ENCODE results near the gene MACROD2. TPM values are rescaled to one million over a fixed set of nuclear protein-coding genes. Genes with fewer than 3 reads are reported as not detected.

MACROD2 gene
- total RNA-seq, 4 donors from 2014 or later, result 2.9 to 11.3 (median 8.0) TPM

DNA sequence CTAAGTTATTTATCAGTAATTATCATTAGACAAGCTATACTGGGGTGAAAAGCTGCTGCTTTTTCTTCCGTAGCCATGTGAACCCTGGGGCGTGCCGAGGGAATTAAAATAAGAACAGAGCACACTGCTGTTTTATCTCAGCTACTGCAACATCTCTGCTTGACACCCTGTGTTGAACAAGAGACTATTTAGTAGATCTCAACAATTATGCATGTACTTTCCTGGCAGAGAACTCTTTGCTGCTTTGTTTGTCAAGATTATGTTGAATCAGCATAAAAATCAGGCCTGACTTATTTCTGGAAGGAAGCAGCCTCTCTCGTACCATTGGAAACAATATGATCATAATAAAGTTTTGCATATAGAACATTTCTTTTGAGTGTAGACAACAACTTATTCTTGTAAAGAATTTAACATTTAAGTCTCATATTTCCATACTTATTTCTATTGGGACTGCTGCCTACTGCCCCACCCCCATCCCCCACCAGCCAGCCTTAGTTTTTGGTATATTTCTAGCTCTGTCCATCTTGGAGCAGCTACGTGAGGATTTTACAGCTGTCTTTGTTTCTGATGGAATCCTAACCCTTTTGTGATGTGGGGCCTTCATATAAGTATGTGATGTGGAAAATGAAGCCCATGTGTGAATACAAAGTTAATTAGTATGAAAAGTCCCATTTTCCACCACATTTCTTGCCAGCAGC is 1566.5 kb downstream of the MACROD2 start:
- TF ChIP-seq, protein P1, sequence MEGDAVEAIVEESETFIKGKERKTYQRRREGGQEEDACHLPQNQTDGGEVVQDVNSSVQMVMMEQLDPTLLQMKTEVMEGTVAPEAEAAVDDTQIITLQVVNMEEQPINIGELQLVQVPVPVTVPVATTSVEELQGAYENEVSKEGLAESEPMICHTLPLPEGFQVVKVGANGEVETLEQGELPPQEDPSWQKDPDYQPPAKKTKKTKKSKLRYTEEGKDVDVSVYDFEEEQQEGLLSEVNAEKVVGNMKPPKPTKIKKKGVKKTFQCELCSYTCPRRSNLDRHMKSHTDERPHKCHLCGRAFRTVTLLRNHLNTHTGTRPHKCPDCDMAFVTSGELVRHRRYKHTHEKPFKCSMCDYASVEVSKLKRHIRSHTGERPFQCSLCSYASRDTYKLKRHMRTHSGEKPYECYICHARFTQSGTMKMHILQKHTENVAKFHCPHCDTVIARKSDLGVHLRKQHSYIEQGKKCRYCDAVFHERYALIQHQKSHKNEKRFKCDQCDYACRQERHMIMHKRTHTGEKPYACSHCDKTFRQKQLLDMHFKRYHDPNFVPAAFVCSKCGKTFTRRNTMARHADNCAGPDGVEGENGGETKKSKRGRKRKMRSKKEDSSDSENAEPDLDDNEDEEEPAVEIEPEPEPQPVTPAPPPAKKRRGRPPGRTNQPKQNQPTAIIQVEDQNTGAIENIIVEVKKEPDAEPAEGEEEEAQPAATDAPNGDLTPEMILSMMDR (IDR thresholded peaks at IDR 0.05; ENCODE audit: low read depth), result no peak

DNA sequence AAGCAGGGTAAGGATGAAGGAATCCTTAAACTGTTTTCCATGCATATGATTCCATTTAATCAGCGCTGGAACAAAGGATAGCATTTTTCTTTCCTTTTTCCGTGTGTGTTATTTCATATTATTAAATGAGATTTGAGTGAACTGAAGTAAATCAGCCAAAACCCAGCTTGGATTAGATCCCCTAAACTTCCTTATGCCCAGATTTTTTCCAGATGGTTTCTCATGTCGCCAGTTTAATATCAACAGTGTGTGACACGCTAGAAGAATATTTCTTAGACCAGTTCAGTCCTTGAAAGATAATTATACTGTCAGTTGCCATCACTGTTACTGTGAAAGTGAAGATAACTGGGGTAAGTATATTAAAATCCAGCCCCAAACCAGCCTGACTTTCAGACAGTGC is 1568.5 kb downstream of the MACROD2 start:
- TF ChIP-seq, protein P1 (IDR thresholded peaks at IDR 0.05; ENCODE audit: low read depth), result no peak

DNA sequence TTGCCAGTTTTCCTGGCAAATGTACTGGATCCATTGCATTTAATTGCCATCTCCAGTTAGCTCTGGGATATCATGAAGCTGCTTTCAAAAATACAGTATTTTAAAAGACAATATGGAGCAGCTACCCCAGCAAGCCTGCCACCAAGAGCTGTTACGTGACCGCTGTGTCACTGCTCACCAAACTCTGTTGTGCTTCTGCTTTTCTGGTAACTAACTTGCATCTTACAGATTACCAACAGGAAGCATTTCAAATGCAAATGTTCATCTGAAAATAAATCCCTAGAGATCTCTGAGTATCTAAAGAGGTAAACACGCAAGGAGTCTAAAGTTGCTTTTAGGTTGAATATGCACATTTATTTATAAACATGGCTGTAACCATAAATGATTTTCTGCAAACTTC is 1569.7 kb downstream of the MACROD2 start:
- TF ChIP-seq, protein P1 (IDR thresholded peaks at IDR 0.05; ENCODE audit: low read depth), result no peak

DNA sequence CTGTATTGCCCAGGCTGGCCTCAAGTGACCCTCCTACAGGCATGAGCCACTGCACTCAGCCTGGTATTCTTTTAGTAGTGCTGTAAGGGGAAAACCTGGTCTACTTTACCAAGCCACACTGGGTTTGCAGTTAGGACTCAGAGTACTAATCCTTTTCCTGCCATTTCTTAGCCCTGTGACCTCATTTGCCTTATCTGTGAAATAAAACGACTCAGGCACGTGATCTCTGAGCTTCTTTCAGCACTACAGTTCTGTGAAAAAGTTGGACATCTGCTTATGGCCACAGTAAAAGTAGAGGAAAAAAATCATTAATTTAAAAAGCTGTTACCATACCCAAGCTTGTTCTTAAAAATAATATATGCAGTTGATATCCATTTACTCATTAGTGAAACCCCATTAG is 1570.5 kb downstream of the MACROD2 start:
- TF ChIP-seq, protein P1 (IDR thresholded peaks at IDR 0.05; ENCODE audit: low read depth), result no peak

DNA sequence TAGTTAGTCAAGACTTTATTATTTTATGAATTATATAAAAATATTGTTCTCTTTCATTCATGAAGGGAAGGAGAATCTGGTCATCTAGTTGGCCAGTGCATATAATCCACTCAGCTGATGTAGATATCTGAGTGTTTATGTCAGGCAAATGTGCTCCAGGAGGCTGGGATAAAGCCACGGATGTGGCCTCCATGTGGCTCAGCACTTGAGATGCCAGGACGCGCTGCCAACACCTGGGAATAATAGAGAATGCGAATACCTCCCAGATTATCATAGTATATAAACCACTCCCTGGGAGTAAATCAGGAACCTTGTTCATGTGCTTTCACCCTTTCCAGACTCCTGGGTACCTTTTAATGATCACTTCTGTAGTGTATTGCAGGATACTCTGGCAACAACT is 1571.9 kb downstream of the MACROD2 start:
- TF ChIP-seq, protein P1 (IDR thresholded peaks at IDR 0.05; ENCODE audit: low read depth), result no peak

DNA sequence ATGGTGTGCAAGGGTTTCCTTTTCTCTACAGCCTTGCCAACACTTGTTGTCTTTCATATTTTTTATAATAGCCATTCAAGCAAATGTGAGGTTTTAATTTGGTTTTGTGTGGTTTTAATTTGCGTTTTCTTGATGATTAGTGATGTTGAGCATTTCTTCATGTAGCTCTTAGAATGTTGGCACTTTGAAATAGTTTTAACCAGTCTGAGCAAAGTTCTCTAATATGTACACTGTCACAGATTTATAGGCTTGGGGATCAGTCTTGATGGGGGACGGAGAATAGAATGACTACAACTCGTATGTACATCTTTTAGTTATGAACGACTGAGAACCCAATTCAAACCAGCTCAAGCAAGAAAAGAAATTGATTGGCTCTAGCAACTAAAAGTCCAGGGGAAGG is 1574.8 kb downstream of the MACROD2 start:
- TF ChIP-seq, protein P1 (IDR thresholded peaks at IDR 0.05; ENCODE audit: low read depth), result no peak

DNA sequence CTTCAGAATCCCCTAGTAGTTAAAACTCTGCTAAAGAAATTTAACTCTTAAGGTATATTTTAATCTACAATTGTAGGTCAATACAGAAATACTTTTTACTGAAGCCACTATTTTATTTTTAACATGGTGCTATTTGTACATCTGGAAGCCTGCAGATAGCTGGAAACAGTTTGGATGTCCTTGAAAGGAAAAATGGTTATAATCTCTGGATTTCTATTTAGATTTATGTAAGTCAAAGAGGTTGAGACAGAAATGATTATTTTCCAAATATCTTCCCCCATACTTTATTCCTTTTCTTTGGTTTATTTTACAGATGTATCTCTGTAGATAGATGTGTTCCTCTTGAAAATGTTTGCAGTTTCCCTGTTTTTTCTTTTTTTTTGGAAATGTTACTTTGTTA is 1575.7 kb downstream of the MACROD2 start:
- TF ChIP-seq, protein P1 (IDR thresholded peaks at IDR 0.05; ENCODE audit: low read depth), result no peak

All from subcutaneous adipose tissue (tissue), 4 donors.